GM21367 (cell line): ENCODE data around the gene SLC39A8.
"Not testable (repeated sequence)": the region's sequence is repeated elsewhere in the genome, so short reads cannot be mapped to it uniquely, and the experiment has no call there.

ENCODE experiments used
- ATAC-seq: cut with Tn5 transposase; IDR thresholded peaks from one replicate; pipeline ENCODE4 v1.9.1; 2021; ENCODE audit not compliant: unreplicated experiment

Gene SLC39A8

GRCh38 chr4:102243296-102243695 lies 102.0 kb downstream of the SLC39A8 start:
- not testable (repeated sequence) for ATAC-seq

GRCh38 chr4:102234243-102234838 lies 110.9 kb downstream of the SLC39A8 start:
- no peak for ATAC-seq

GRCh38 chr4:102230194-102230593 lies 115.1 kb downstream of the SLC39A8 start:
- no peak for ATAC-seq

DNA sequence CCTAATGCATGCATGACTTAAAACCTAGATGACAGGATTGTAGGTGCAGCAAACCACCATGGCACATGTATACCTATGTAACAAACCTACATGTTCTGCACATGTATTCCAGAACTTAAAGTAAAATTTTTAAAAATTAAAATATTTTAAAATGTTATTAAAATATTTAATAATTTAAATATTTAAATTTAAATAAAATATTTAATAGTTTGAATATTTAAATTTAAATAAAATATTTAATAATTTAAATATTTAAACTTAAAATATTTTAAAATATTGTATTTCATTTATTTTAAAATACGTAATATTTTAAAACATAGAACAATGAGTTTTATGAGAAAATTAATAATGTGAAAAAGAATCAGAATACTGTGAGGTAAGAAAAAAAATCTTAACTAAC lies 117.9 kb downstream of the SLC39A8 start:
- no peak for ATAC-seq

DNA sequence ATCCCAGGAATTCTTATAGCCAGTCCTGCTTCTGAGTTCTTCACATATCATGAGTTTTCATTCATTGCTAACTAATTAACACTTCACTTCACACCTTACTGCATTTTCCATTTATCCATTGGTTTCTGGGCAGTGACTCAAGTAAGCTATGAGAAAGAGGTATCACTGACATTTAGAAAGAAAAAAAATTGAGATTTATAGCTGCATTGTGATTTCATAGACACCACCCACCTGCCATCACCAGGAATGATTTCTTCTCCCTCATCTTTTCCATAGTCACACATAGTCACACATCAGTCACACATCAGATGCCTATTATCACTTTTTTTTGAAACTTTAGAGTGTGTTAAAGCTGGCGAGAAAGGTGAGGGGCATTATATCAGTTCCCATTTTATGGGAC lies 121.8 kb downstream of the SLC39A8 start:
- no peak for ATAC-seq

DNA sequence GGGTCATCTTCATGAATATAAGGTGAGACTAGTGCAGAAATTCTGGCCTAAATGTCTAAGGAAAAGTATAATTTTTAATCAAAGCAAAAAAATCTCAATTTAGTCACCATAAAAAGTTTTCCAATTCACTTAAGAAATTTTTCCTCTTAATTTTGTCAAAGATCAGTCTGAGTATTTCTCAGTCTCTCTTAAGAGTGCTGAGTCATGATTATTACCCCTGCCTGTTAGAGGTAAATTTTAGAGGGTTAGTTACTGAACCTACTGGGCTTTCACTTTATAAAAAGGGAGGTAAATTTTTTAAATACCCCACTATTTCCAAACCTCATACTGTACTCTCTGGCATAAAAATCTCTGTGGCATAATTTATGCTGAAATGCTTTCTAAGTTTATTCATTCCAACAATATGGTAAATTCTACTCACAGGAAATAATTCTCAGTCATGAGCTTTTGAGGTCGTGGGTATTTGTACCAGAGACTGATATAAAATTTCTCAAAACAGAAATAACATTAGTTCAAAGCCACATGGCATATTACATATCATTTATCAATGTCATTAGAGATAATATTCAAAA lies 122.4 kb downstream of the SLC39A8 start:
- ATAC-seq: no peak

- no peak for ATAC-seq
Measured at GRCh38 chr4:102219129-102219528, 126.2 kb downstream of the SLC39A8 start.

DNA sequence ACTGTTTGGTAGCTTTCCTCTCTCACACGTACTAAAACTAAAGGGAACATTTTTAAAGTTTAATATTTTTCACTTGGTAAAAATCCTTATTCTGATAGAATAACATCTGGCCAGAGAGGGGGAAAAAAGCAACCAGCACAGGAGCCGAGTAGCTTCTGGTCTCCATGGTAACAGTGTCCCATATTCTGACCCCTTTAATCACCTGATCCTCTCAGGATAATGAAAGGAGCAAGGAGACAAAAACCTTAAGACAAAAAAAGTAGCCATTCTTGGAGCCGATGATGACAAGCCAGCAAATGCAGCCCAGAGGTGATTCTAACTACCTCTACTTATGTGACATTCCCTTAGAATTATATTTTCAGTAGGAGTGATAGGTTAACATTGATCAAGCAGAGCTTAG lies 126.6 kb downstream of the SLC39A8 start:
- no peak for ATAC-seq

- ATAC-seq: no peak
Measured at GRCh38 chr4:102217775-102218355, 127.4 kb downstream of the SLC39A8 start.

- no peak for ATAC-seq
Measured at GRCh38 chr4:102217345-102217744, 127.9 kb downstream of the SLC39A8 start.

- ATAC-seq: no peak
Measured at GRCh38 chr4:102216666-102217065, 128.6 kb downstream of the SLC39A8 start.

GRCh38 chr4:102213031-102213430 lies 132.3 kb downstream of the SLC39A8 start:
- ATAC-seq: no peak
